ENCODE data around the gene TLE6.
"Not testable (repeated sequence)": the region's sequence is repeated elsewhere in the genome, so short reads cannot be mapped to it uniquely, and the experiment has no call there.

Gene TLE6

GRCh38 chr19:3001235-3001800, 24.0 kb downstream of the TLE6 start:
- no peak for DNase-seq (ENCODE audit: low read depth in 2 of 3, low spot score in 2 of 3)

GRCh38 chr19:3003046-3003445, 25.7 kb downstream of the TLE6 start:
- no peak for DNase-seq (ENCODE audit: low read depth in 2 of 3, low spot score in 2 of 3)

- no peak for DNase-seq (ENCODE audit: low read depth in 2 of 3, low spot score in 2 of 3)
Measured at GRCh38 chr19:3004522-3004921, 27.2 kb downstream of the TLE6 start.

GRCh38 chr19:3005345-3005744, 28.0 kb downstream of the TLE6 start:
- no peak for DNase-seq (ENCODE audit: low read depth in 2 of 3, low spot score in 2 of 3)

- DNase-seq (ENCODE audit: low read depth in 2 of 3, low spot score in 2 of 3): no peak
Measured at GRCh38 chr19:3006075-3006767, 28.9 kb downstream of the TLE6 start.

GRCh38 chr19:3007975-3008374, 30.6 kb downstream of the TLE6 start:
- DNase-seq (ENCODE audit: low read depth in 2 of 3, low spot score in 2 of 3): no peak

- DNase-seq (ENCODE audit: low read depth in 2 of 3, low spot score in 2 of 3): no peak
Measured at GRCh38 chr19:3008994-3009393, 31.6 kb downstream of the TLE6 start.

- no peak for DNase-seq (ENCODE audit: low read depth in 2 of 3, low spot score in 2 of 3)
Measured at GRCh38 chr19:3010871-3011270, 33.5 kb downstream of the TLE6 start.

- DNase-seq (ENCODE audit: low read depth in 2 of 3, low spot score in 2 of 3): not testable (repeated sequence)
Measured at GRCh38 chr19:3012059-3012458, 34.7 kb downstream of the TLE6 start.

- DNase-seq (ENCODE audit: low read depth in 2 of 3, low spot score in 2 of 3): no peak
Measured at GRCh38 chr19:3012621-3013262, 35.4 kb downstream of the TLE6 start.

- no peak for DNase-seq (ENCODE audit: low read depth in 2 of 3, low spot score in 2 of 3)
Measured at GRCh38 chr19:3013263-3013725, 35.9 kb downstream of the TLE6 start.

GRCh38 chr19:3014135-3014534, 36.8 kb downstream of the TLE6 start:
- no peak for DNase-seq (ENCODE audit: low read depth in 2 of 3, low spot score in 2 of 3)

- DNase-seq (ENCODE audit: low read depth in 2 of 3, low spot score in 2 of 3): no peak
Measured at GRCh38 chr19:3015126-3016057, 38.0 kb downstream of the TLE6 start.

- DNase-seq (ENCODE audit: low read depth in 2 of 3, low spot score in 2 of 3): no peak
Measured at GRCh38 chr19:3017923-3018322, 40.6 kb downstream of the TLE6 start.

GRCh38 chr19:3019211-3019854, 42.0 kb downstream of the TLE6 start:
- DNase-seq (ENCODE audit: low read depth in 2 of 3, low spot score in 2 of 3): no peak

- no peak for DNase-seq (ENCODE audit: low read depth in 2 of 3, low spot score in 2 of 3)
Measured at GRCh38 chr19:3020321-3020960, 43.1 kb downstream of the TLE6 start.

- no peak for DNase-seq (ENCODE audit: low read depth in 2 of 3, low spot score in 2 of 3)
Measured at GRCh38 chr19:3024509-3024869, 47.1 kb downstream of the TLE6 start.

- DNase-seq (ENCODE audit: low read depth in 2 of 3, low spot score in 2 of 3): no peak
Measured at GRCh38 chr19:3024870-3025548, 47.6 kb downstream of the TLE6 start.

- DNase-seq (ENCODE audit: low read depth in 2 of 3, low spot score in 2 of 3): no peak
Measured at GRCh38 chr19:3025549-3025886, 48.2 kb downstream of the TLE6 start.

GRCh38 chr19:3026768-3027167, 49.4 kb downstream of the TLE6 start:
- no peak for DNase-seq (ENCODE audit: low read depth in 2 of 3, low spot score in 2 of 3)

Data from activated CD8-positive, alpha-beta memory T cell treated with anti-CD3 and anti-CD28 coated beads for 48 hours (primary cell).